GM21576 (cell line): ENCODE measurements around the gene ARFIP2.

Experiments
- ATAC-seq: cut with Tn5 transposase; IDR thresholded peaks from one replicate; pipeline ENCODE4 v1.9.1; 2021; ENCODE audit warnings: mild to moderate bottlenecking, moderate library complexity; ENCODE audit not compliant: unreplicated experiment

ARFIP2 gene

GRCh38 chr11:6482441-6482840 lies 1.3 kb upstream of the ARFIP2 start:
- no peak for ATAC-seq

GRCh38 chr11:6481924-6482275 lies 769 bp upstream of the ARFIP2 start:
- ATAC-seq, result no peak

GRCh38 chr11:6480299-6480914 lies 724 bp downstream of the ARFIP2 start:
- no peak for ATAC-seq

GRCh38 chr11:6476571-6476970 lies 4.6 kb downstream of the ARFIP2 start:
- no peak for ATAC-seq

DNA sequence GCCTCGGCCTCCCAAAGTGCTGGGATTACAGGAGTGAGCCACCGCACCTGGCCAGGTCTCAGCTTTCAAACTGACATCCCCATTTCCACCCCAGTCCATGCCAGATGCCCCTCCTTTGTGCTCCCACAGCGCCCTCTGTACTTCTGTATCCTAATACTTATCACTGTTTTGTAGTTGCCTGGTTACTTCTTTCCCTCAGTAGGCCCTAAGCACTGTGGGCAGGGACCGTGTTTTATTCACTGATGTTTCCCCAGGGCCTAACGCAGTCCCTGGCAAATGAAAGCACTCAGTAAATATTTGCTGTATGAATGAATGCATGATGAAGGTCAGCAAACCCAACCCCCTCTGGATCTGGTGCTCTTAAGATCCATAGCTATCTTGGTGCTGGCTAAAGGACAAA lies 5.2 kb downstream of the ARFIP2 start:
- no peak for ATAC-seq

DNA sequence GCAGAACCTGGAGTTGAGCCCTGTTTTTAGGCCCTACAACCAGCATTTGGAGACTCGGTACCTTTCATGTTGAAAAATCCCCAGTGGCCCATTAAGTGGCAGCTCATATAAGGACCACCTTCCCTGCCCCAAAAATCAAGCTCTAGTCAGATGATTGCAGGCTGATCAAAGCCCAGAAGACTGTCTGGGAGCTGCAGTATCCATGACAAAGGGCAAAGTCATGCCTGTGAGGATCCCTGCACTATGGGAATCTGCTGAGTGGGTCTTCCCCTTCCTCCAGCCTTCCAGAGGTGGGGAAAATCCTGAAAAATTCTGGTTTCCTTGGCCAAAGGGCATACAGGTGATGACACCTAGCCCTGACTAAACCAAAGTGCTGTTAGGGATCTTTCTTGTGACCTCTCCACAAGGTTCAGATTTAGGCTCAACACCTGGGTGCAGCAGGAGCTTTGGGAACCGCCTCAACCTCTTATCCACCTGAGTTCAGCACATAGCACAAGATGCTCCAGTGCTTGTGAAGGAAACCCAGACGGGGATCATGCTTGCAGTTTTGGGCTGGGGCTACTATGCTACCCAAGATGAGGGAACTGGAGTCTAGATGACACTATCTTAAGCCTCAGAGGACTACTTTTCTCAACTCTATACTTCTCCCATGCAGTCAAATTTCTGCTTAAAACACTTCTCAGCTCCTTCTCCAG lies 6.2 kb downstream of the ARFIP2 start:
- ATAC-seq, result no peak

DNA sequence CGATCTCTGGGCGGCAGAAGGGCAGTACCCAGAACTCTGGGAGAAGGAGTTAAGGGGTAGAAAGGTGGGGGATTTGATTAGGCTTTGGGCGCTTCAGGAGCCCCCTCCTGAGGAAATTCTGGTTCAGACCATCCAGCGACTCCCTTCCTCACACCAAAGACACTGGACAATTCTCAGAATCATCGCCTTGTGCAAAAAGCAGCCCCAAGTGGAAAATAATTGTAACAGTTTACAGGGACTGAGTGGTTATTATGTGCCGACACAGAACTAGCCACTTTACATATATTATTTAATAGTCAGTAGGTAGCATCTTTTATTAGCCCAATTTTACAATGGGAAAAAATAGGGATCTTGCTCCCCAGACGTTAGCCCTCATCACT lies 6.7 kb downstream of the ARFIP2 start:
- ATAC-seq, result no peak

DNA sequence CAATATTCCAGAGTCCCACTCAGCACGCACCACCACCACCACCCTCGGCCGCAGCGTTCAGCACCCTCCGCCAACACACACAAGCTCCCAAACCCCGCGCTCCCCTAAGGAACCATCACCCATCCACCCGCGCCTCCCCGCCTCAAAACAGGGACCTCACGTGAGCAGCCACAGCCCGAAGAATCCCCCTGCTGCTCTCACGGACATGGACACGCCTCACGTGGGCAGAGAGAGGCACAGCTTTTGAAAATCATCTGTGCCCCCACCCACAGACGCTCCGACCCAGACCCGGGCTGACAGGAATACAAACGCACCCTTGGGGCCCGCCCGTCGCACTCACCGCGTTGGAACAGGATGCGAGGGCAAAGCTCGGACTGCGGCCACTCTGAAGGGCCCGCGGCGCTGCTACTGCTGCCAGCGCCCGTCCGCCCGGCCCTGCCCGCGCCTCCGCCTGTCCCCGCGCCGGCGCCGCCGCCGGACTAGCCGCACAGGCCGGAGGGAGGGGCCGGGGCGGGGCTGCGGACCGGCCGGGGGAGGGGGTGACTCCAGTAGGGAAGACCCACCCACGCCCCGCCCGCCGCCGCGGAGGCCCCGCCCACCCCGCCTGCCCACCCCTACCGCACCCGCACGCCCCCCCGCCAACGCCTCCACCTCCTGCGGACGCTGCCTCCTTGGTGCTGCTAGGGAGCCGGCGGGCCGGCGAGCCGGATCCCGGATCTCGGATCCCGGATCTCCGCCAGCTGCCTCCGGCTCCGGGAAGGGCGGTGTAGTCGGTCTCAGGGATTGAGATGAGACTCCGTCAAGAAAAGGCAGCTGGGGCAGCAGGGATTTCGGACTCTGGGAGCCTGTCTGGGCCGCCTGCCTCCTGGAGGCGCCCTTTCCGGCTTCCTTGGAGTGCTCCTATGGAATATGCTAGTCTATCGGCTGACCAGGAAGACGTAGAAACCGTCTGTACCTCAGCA lies 7.4 kb downstream of the ARFIP2 start, which contains the start of gene TRIM3:
Gene TRIM3 (minus strand): TSS at position 491 of the 962 bp plus-strand sequence. CDS start 8,246 bp downstream, outside the sequence.
- ATAC-seq, result no peak

- ATAC-seq, result no peak
Measured at GRCh38 chr11:6472934-6473333, 8.2 kb downstream of the ARFIP2 start.

- ATAC-seq, result no peak
Measured at GRCh38 chr11:6469599-6469998, 11.5 kb downstream of the ARFIP2 start.

DNA sequence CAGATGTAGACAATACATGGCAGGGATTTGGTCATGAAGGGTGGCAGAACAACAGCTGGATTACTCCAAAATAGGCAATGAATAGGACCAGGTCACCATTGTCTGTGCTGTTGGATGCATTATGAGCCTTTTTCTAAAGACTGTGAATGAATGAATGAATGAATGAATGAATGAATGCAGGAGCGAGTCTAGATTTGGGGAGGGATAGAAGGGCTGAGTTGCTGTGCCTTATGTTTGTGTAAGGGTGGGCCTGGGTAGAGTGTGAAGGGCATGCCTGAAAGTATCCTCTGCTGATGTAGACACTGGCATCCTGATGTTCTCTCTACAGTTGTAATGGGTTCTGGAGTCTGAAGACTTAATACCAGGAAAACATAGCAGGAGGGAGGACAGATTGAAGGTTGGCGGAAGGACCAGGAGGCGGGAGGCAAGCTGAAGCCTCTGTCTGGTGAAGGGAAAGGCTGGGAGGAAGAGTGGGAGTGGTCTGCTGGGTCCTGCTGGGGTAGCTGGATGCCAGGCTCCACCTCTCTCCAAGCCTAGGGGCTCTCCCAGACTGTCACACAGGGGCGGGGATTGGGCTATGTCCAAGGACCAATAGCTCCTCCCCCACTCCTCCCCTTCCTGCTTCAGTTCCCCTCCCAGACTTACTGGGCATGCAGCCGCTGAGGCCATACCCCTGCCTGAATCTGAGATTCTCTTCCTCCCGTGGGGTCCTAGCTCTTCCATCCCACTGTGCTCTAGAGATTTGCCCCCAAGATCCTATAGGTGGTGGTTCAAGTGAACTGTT lies 12.2 kb downstream of the ARFIP2 start:
- peak; percentile 85 for ATAC-seq

DNA sequence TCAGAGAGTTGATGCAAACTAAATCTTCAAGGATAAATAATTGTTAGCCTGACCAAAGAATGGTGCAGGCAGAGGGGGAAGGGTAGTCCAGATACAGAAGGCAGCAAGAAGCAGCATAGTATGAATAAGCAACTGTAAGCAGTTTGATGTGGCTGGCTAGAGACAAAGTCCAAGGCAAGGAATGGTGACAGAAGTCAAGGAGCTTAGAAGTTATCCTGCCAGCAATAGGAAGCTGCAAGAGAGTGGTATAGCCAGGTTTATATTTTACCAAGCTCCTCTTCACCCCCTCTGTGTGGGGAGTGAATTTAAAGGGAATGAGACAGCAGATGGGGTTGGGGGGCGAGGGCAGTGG lies 22.1 kb downstream of the ARFIP2 start:
- no peak for ATAC-seq

- no peak for ATAC-seq
Measured at GRCh38 chr11:6458352-6459098, 22.6 kb downstream of the ARFIP2 start.

DNA sequence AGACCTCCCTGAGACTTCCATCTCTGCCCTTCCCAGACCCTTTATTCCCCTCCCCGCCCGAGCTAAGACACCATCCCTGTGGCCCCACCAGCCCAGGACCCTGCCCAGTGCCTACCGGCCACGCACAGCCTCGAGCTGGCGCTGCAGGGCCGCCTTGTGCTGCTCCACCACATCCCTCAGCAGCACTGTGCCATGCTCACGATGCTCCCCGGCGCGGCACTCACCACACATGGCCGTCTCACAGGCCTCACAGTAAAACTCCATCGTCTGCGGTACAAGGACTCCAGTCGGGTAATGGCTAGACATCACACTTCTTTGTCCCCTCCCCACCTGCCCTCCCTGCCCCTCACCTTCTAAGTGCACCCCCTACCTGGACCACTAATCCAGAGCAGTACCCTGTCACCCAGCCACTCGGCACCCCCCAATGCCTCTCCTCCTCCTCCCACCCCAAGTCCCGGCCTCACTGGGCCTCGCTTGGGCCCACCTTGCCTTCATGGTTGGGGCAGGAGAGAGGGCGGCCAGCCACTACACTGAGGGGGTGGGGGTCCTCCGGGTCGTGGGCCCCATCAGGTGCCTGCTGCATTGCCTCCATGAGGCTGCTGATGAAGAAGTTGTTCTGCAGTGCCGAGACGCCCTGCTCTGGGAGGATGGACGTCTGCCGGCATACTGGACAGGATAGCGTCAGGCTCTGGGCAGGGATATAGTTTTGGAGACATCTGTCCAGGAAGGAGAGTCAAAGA lies 23.4 kb downstream of the ARFIP2 start:
- ATAC-seq, result no peak

DNA sequence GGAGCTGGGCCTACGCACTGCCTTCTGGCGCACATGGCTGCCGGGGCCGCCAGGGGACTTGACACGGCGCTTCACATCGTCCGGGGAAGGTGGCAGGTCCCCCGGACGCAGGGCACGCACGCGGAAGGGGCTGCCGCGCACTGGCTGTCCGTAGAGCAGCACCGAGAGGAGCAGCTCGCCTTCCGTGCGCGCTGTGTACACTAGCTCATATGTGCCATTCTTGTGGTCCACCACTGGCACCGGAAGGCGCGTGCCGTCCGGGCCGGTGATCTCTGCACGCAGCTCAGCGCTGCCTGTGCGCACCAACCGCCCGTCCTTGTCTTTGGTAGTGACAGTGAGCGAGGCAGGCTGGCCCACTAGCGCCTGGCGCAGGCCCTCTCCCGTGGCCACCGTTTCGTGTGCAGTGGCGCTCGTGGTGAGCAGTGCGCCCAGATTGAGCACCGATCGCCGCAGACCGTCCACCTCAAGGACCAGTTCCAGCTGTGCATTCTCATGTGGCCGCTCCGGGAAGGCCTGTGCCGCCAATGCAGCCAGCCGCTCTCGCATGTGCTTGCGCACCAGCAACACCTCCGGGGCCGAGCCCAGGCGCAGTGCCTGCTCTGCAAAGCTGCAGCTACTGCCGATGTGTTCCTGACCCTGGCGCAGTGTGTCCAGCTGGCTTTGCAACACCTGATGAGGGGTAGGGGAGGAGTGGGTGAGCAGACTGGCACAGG lies 24.6 kb downstream of the ARFIP2 start:
- ATAC-seq, result no peak

- no peak for ATAC-seq
Measured at GRCh38 chr11:6455070-6455469, 26.1 kb downstream of the ARFIP2 start.

- no peak for ATAC-seq
Measured at GRCh38 chr11:6453152-6453551, 28.0 kb downstream of the ARFIP2 start.

DNA sequence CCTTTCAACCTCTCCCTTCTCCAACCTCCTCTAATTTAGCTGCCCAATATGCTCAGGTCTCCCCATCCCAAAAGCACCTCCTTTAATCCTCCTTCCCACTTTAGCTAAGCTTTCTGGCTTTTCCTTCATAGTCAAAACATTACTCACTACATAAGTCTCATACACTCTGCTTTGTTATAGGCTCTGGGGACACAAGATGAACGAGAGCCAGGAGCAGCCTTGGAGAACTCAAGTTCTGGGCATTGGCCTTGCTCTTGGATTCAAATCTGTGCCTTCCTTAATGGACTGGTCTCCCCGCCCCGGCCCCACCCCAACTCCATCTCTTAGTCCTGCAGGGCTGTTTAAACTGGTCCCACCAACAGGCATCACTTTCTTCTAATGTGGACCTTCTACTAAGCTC lies 28.9 kb downstream of the ARFIP2 start:
- ATAC-seq, result no peak

GRCh38 chr11:6448574-6448973 lies 32.6 kb downstream of the ARFIP2 start:
- ATAC-seq, result no peak
